HCT116 (cell line): ENCODE measurements around the gene GDAP2. TPM values are rescaled to one million over a fixed set of nuclear protein-coding genes. Genes with fewer than 3 reads are reported as not detected.

Source experiments
- ATAC-seq: fragments of 200-7000 bp; cut with Tn5 transposase; 2 replicates; pipeline ENCODE4 v1.9.1; 2020; ENCODE audit warnings: mild to moderate bottlenecking, moderate library complexity
- BruUV-seq: library from RNA; stranded (reverse); fragments of 400-500 nt; replicated peaks from 2 replicates; lab custom pipeline; 2021; lab: Mats Ljungman, UMichigan
- CTCF ChIA-PET: fragments of 300-600 bp; sonication (Branson Sonifier 250); formaldehyde crosslinking; loops from one replicate; lab custom pipeline; 2021; ENCODE audit warnings: antibody characterized with exemption; lab: Charles Lee
- POLR2A ChIA-PET: fragments of 300-600, 350-600 bp; sonication (Branson Sonifier 250); formaldehyde crosslinking; loops from one replicate; lab custom pipeline; 2021; ENCODE audit warnings: antibody characterized with exemption; lab: Charles Lee
- RAD21 ChIA-PET, 2 experiments: fragments of 300-600 bp; sonication (Branson Sonifier 250); formaldehyde crosslinking; loops; one replicate each; lab custom pipeline; 2023; ENCODE audit warnings: low total read pairs in 2 of 2; ENCODE audit not compliant: uncharacterized antibody in 2 of 2, unreplicated experiment in 2 of 2, low non-redundant PET in 1 of 2; lab: Charles Lee
- DNase-seq: peaks from one replicate; pipeline ENCODE4 v3.0.0-alpha.2; 2010; ENCODE audit warnings: low read depth, low spot score
- H2AFZ ChIP-seq: fragments of 200-600 bp; shearing (Covaris generic), sonication (generic); 2 replicates; pipeline ENCODE4 v1.6.1; 2017; ENCODE audit warnings: low read depth, mixed run types, mixed read lengths, antibody characterized with exemption, low read length; ENCODE audit not compliant: poor library complexity, severe bottlenecking
- H3K27ac ChIP-seq: 2 replicates; pipeline ENCODE4 v1.5.1; 2012; ENCODE audit warnings: low read depth, low read length
- H3K27me3 ChIP-seq: fragments of 200-600 bp; sonication (generic); 2 replicates; pipeline ENCODE4 v1.6.1; 2016; ENCODE audit warnings: mixed run types, low read length, mixed read lengths; ENCODE audit not compliant: insufficient read depth
- H3K36me3 ChIP-seq, 2 experiments: fragments of 200-500 bp in 1 of 2; fragments of 200-600 bp in 1 of 2; sonication (Bioruptor generic) in 1 of 2; sonication (generic) in 1 of 2; 2 replicates each; pipeline versions ENCODE4 v1.5.1 to v1.6.1; 2014 to 2016; ENCODE audit warnings: low read length in 2 of 2, inconsistent platforms in 1 of 2, mixed read lengths in 1 of 2, mixed run types in 1 of 2; ENCODE audit not compliant: insufficient read depth in 2 of 2, control insufficient read depth in 1 of 2
- H3K4me1 ChIP-seq, 2 experiments: fragments of 200-600 bp in 1 of 2; sonication (generic) in 1 of 2; 2 replicates each; pipeline versions ENCODE4 v1.5.1 to v1.6.1; 2012 to 2017; ENCODE audit warnings: low read length in 2 of 2, inconsistent platforms in 1 of 2, mild to moderate bottlenecking in 1 of 2, mixed read lengths in 1 of 2, mixed run types in 1 of 2, moderate library complexity in 1 of 2; ENCODE audit not compliant: insufficient read depth in 2 of 2, control insufficient read depth in 1 of 2
- H3K4me2 ChIP-seq: fragments of 200-600 bp; sonication (generic); 2 replicates; pipeline ENCODE4 v1.6.1; 2017; ENCODE audit warnings: mixed run types, low read length, mixed read lengths
- H3K4me3 ChIP-seq, 2 experiments: fragments of 200-600 bp in 1 of 2; sonication (generic) in 1 of 2; replicated peaks in 1 of 2; 2 replicates each; pipeline ENCODE4 v1.5.1; 2011 to 2016; ENCODE audit warnings: low read length in 2 of 2, control low read depth in 1 of 2, low read depth in 1 of 2, mild to moderate bottlenecking in 1 of 2, mixed read lengths in 1 of 2, mixed run types in 1 of 2
- H3K79me2 ChIP-seq: fragments of 200-600 bp; sonication (generic); 2 replicates; pipeline ENCODE4 v1.6.1; 2017; ENCODE audit warnings: mild to moderate bottlenecking, mixed run types, low read length, moderate library complexity, mixed read lengths; ENCODE audit not compliant: insufficient read depth
- H3K9ac ChIP-seq: fragments of 200-600 bp; sonication (generic); 2 replicates; pipeline ENCODE4 v1.6.1; 2016; ENCODE audit warnings: low read length, mixed read lengths
- H3K9me2 ChIP-seq: fragments of 200-600 bp; sonication (generic), shearing (Covaris generic); 2 replicates; pipeline ENCODE4 v1.6.1; 2017; ENCODE audit warnings: mixed run types, mild to moderate bottlenecking, moderate library complexity; ENCODE audit not compliant: insufficient read depth
- H3K9me3 ChIP-seq, 2 experiments: fragments of 200-500 bp in 1 of 2; fragments of 200-600 bp in 1 of 2; sonication (Bioruptor generic) in 1 of 2; sonication (generic) in 1 of 2; 2 replicates each; pipeline ENCODE4 v1.6.1; 2014 to 2017; ENCODE audit warnings: low read length in 2 of 2, mixed read lengths in 2 of 2, inconsistent platforms in 1 of 2, low read depth in 1 of 2, mild to moderate bottlenecking in 1 of 2, mixed run types in 1 of 2, moderate library complexity in 1 of 2; ENCODE audit not compliant: control insufficient read depth in 1 of 2, insufficient read depth in 1 of 2
- H4K20me1 ChIP-seq: fragments of 200-600 bp; sonication (generic), shearing (Covaris generic); 2 replicates; pipeline ENCODE4 v1.6.1; 2017; ENCODE audit warnings: mixed run types, mild to moderate bottlenecking, moderate library complexity; ENCODE audit not compliant: insufficient read depth
- ATF3 ChIP-seq: IDR thresholded peaks from 2 replicates; pipeline ENCODE4 v1.6.1; 2012
- CTCF ChIP-seq, 3 experiments: fragments of 200-600 bp in 1 of 3; sonication (generic) in 1 of 3; IDR thresholded peaks in 2 of 3; conservative IDR thresholded peaks in 1 of 3; 2 replicates each; pipeline ENCODE4 v1.5.1; 2012 to 2017; ENCODE audit warnings: low read depth in 2 of 3, low read length in 2 of 3, antibody characterized with exemption in 1 of 3, borderline replicate concordance in 1 of 3, control low read depth in 1 of 3, mild to moderate bottlenecking in 1 of 3, mixed read lengths in 1 of 3, mixed run types in 1 of 3, moderate library complexity in 1 of 3; ENCODE audit not compliant: insufficient read depth in 1 of 3
- SRF ChIP-seq: IDR thresholded peaks from 2 replicates; pipeline ENCODE4 v1.6.1; 2012; ENCODE audit warnings: low read depth
- intact Hi-C: fragments of 100-400 bp; cut with micrococcal nuclease; formaldehyde crosslinking; loops from 2 replicates; pipeline ENCODE4 v1.10.0; 2022
- total RNA-seq: library from RNA; stranded (reverse); gene quantifications from one replicate; pipeline ENCODE4 v1.2.1, GENCODE V29; 2021; ENCODE audit not compliant: unreplicated experiment

The GDAP2 gene
- total RNA-seq, 1 experiment from 2014 or later: 21.4 TPM

DNA sequence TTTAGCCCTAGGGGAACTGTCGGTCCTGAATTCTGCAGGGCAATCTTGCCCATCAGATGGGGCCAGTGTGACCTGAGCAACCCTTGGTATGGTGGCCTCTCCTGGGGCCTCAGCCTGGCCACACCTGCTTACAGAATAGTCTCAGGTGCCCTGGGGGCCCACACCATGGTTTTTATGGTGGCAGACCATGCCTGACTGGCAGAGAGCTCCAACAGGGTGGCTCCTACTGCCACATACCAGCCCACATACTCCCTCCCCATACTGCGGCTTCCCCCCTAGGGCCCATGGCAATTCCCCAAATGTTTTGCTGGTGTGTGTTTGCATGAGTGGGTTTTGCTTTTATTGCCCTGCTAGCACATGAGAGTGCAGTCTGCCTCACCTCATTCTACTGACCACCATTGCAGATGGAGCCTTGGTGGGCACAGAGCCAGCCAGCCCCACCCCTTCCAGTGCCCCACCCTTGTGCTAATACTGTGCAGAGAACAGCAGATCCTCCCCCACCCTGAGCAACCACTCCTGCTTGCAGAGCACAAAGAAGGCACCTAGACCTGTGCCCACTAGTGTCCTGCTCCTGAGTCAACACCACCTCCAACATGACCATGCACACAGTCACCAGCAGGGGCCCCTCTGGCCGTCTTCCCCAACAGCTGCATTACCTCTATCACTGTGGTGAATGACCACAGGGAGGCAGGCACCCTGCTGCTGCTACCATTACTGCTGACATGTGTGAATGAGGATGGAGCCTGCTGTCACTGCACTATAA is 86.8 kb downstream of the GDAP2 start:
- Histone ChIP-seq H4K20me1 (no peaks in the 10 kb centered on the region), H3K9me3 (no peaks in the 10 kb centered on the region), H3K27me3 (no peaks in the 10 kb centered on the region), H3K4me3 (no peak overlapping the region), H3K36me3 (no peaks in the 10 kb centered on the region), H3K9ac (no peak overlapping the region), H2AFZ (no peak overlapping the region), H3K4me2 (no peak overlapping the region), H3K27ac (no peak overlapping the region), H3K79me2 (no peaks in the 10 kb centered on the region), H3K9me2 (no peaks in the 10 kb centered on the region), H3K4me1 (peaks cover 0 to 9% of the 10 kb centered on the region in 2 experiments; a peak in 2 of 4 replicates)
- DNase-seq (peak; percentile 12), ATAC-seq (peak; percentile 96)
- ChIA-PET RAD21 (no interaction called here), POLR2A (no interaction called here), CTCF (no interaction called here)
- no peak for TF ChIP-seq SRF
- TF ChIP-seq CTCF (IDR thresholded peaks at IDR 0.05 in 2 of 3, conservative IDR thresholded peaks at IDR 0.05 in 1 of 3; ENCODE audit: borderline replicate concordance in 1 of 3, insufficient read depth in 1 of 3, low read depth in 2 of 3, low read length in 2 of 3): peak; percentile 26 to 49 (median 47); a peak in 4 of 6 replicates
- BruUV-seq: no TSS peak
- intact Hi-C loops: no loop called here

DNA sequence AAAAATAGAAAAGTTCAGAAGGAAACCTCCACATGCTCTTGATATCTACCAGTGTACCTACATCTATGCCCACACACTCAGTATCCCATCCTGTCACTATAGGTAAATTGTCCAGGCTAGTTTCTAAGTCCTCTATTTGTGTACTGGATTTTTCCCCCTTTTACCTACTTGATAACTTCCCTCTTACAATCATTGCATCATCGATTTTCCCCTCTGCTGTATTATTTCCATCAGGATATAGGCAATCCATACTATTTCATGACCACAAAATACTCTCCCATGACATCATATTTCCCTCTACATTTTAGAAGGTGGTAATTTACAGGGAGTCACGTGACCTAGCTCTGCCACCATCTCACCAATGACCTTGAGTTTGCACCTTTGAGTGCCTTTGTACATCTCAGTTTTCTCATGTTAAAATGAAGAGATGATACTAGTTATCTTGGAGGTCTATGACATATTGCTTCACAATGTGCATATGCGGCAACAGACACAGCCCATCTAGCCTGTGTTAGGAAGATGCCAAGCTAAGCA is 88.2 kb downstream of the GDAP2 start:
- Histone ChIP-seq H3K4me3 (no peak overlapping the region), H3K79me2 (no peaks in the 10 kb centered on the region), H4K20me1 (no peaks in the 10 kb centered on the region), H3K9me2 (no peaks in the 10 kb centered on the region), H3K27me3 (no peaks in the 10 kb centered on the region), H3K9me3 (no peaks in the 10 kb centered on the region), H3K27ac (no peak overlapping the region), H3K4me2 (no peak overlapping the region), H3K4me1 (peaks cover 0 to 9% of the 10 kb centered on the region in 2 experiments; a peak in 2 of 4 replicates), H3K9ac (no peak overlapping the region), H2AFZ (no peak overlapping the region), H3K36me3 (no peaks in the 10 kb centered on the region)
- intact Hi-C loops: no loop called here
- ChIA-PET POLR2A (no interaction called here), RAD21 (no interaction called here), CTCF (no interaction called here)
- ATAC-seq: no peak
- TF ChIP-seq ATF3: no peak
- DNase-seq: no peak
- BruUV-seq: no TSS peak
